ENCODE data around the gene NSD2.

The NSD2 gene

GRCh38 chr4:1974840-1975239 lies 103.6 kb downstream of the NSD2 start:
- Histone ChIP-seq H3K27ac (ENCODE audit: low read depth, low read length) (no peak overlapping the region), H3K36me3 (ENCODE audit: insufficient read depth, low read length) (peaks cover 84% of the 10 kb centered on the region)
- WGBS = 95% methylated on average over 8 of the region's 8 CpGs

DNA sequence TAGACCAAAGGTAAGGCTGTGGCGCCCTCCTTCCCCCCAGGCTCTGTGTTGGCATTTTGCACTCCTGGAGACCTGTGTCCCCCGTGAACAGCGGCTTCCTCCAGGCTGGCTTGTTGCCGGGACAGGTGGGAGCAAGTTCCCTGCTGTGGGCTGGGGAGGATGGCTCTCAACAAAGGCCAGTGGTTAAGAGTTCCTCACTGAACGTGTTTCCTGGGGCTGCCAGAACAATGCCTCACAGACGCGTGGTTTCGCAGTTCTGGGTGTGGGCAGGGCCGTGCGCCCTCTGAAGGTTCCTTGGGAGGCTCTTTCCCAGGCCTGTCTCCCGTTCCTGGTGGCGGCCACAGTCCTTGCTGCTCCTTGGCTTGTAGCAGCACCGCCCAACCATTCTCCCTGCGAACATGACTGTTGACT lies 104.2 kb downstream of the NSD2 start:
- H3K27me3 ChIP-seq (ENCODE audit: insufficient read depth, low read length) = no peaks in the 10 kb centered on the region
- no peak overlapping the region for H3K9ac ChIP-seq (ENCODE audit: low read depth, low read length)
- WGBS = 91% methylated on average over 14 of the region's 14 CpGs
- no peak overlapping the region for H3K27ac ChIP-seq (ENCODE audit: low read depth, low read length)
- H3K4me1 ChIP-seq (ENCODE audit: insufficient read depth, low read length) = no peaks in the 10 kb centered on the region
- no peak overlapping the region for H3K4me3 ChIP-seq (ENCODE audit: low read length)
- no peaks in the 10 kb centered on the region for H3K9me3 ChIP-seq (ENCODE audit: insufficient read depth, low read depth, low read length)
- peaks cover 85% of the 10 kb centered on the region for H3K36me3 ChIP-seq (ENCODE audit: insufficient read depth, low read length)

More at GRCh38 chr4:1974840-1975239, 103.6 kb downstream of the NSD2 start:
- Histone ChIP-seq H3K9me3 (ENCODE audit: insufficient read depth, low read depth, low read length) (no peaks in the 10 kb centered on the region), H3K4me1 (ENCODE audit: insufficient read depth, low read length) (no peaks in the 10 kb centered on the region), H3K27me3 (ENCODE audit: insufficient read depth, low read length) (no peaks in the 10 kb centered on the region), H3K4me3 (ENCODE audit: low read length) (no peak overlapping the region), H3K9ac (ENCODE audit: low read depth, low read length) (no peak overlapping the region)

- Histone ChIP-seq H3K4me3 (ENCODE audit: low read length) (no peak overlapping the region), H3K9me3 (ENCODE audit: insufficient read depth, low read depth, low read length) (no peaks in the 10 kb centered on the region), H3K27me3 (ENCODE audit: insufficient read depth, low read length) (no peaks in the 10 kb centered on the region), H3K36me3 (ENCODE audit: insufficient read depth, low read length) (peaks cover 87% of the 10 kb centered on the region), H3K9ac (ENCODE audit: low read depth, low read length) (no peak overlapping the region), H3K27ac (ENCODE audit: low read depth, low read length) (no peak overlapping the region), H3K4me1 (ENCODE audit: insufficient read depth, low read length) (no peaks in the 10 kb centered on the region)
- WGBS = 95% methylated on average over 11 of the region's 11 CpGs
Observed at GRCh38 chr4:1975880-1976279, 104.7 kb downstream of the NSD2 start.

- peaks cover 88% of the 10 kb centered on the region for H3K36me3 ChIP-seq (ENCODE audit: insufficient read depth, low read length)
- no peak overlapping the region for H3K9ac ChIP-seq (ENCODE audit: low read depth, low read length)
- no peaks in the 10 kb centered on the region for H3K9me3 ChIP-seq (ENCODE audit: insufficient read depth, low read depth, low read length)
- no peak overlapping the region for H3K4me3 ChIP-seq (ENCODE audit: low read length)
- no peak overlapping the region for H3K27ac ChIP-seq (ENCODE audit: low read depth, low read length)
- no peaks in the 10 kb centered on the region for H3K27me3 ChIP-seq (ENCODE audit: insufficient read depth, low read length)
- H3K4me1 ChIP-seq (ENCODE audit: insufficient read depth, low read length) = no peaks in the 10 kb centered on the region
- 95% methylated on average over 35 of the region's 35 CpGs for WGBS
Observed at GRCh38 chr4:1976416-1977352, 105.5 kb downstream of the NSD2 start.

DNA sequence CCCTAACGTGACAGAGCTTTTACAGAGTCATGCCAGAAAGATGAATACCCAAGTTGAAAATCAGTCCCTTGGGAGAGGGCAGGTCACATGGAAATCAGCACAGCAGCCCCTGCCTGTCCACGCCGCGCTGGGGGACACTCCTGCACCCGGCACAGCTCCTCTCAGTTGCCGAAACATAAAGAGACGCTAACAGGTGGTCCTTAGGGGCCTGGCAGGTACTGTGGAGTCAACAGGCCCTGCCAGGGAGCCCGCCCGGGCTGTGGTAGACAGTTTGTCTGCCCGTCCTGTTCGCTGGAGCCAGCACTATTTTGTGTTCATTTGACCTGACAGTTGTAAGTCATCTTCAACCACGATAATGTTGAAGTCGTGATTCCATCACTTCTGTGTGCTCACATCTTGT lies 107.0 kb downstream of the NSD2 start:
- no peak overlapping the region for H3K4me3 ChIP-seq (ENCODE audit: low read length)
- H3K36me3 ChIP-seq (ENCODE audit: insufficient read depth, low read length) = peaks cover 93% of the 10 kb centered on the region
- H3K27ac ChIP-seq (ENCODE audit: low read depth, low read length) = no peak overlapping the region
- no peaks in the 10 kb centered on the region for H3K9me3 ChIP-seq (ENCODE audit: insufficient read depth, low read depth, low read length)
- no peaks in the 10 kb centered on the region for H3K27me3 ChIP-seq (ENCODE audit: insufficient read depth, low read length)
- no peaks in the 10 kb centered on the region for H3K4me1 ChIP-seq (ENCODE audit: insufficient read depth, low read length)
- H3K9ac ChIP-seq (ENCODE audit: low read depth, low read length) = no peak overlapping the region
- WGBS = 96% methylated on average over 13 of the region's 13 CpGs

GRCh38 chr4:1978741-1979476 lies 107.7 kb downstream of the NSD2 start:
- H3K4me3 ChIP-seq (ENCODE audit: low read length) = no peak overlapping the region
- H3K4me1 ChIP-seq (ENCODE audit: insufficient read depth, low read length) = no peaks in the 10 kb centered on the region
- H3K9me3 ChIP-seq (ENCODE audit: insufficient read depth, low read depth, low read length) = no peaks in the 10 kb centered on the region
- no peak overlapping the region for H3K9ac ChIP-seq (ENCODE audit: low read depth, low read length)
- H3K36me3 ChIP-seq (ENCODE audit: insufficient read depth, low read length) = peaks cover 95% of the 10 kb centered on the region
- WGBS = 96% methylated on average over 44 of the region's 45 CpGs
- no peak overlapping the region for H3K27ac ChIP-seq (ENCODE audit: low read depth, low read length)
- H3K27me3 ChIP-seq (ENCODE audit: insufficient read depth, low read length) = no peaks in the 10 kb centered on the region

DNA sequence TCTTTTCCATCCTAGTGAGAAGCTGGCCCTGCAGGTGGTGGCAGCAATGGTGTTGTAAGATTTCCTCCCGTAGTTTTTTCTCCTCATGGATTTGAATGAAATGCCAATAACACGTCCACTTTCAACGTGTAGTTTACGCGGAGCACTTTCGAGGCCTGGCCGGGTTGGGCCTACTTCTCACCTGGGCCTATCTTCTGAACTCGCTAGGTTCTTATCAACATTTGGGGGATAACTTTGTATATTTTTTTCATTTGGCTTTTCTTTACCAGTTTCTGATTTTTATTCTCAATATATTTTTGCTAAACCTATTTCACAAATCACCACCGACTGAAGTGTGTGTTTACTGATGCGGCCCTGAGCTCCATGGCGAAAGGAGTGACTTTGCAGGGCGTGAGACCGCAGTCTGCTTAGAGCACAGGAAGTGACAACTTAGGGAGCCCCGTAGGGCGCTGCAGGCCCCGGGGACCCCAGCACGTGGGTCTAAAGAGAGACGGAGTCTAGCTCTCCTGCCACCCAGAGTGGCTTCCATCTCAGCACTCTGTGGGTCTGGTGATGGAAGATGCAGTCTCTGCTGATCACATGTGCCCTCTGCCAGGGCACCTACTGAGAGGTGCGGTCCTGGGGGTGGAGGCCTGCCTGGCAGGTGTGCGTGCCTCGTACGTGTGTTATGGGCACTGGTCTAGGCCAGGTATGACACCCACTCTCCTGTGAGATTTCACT lies 108.4 kb downstream of the NSD2 start:
- no peaks in the 10 kb centered on the region for H3K4me1 ChIP-seq (ENCODE audit: insufficient read depth, low read length)
- no peak overlapping the region for H3K4me3 ChIP-seq (ENCODE audit: low read length)
- 94% methylated on average over 22 of the region's 22 CpGs for WGBS
- no peak overlapping the region for H3K9ac ChIP-seq (ENCODE audit: low read depth, low read length)
- H3K9me3 ChIP-seq (ENCODE audit: insufficient read depth, low read depth, low read length) = no peaks in the 10 kb centered on the region
- no peaks in the 10 kb centered on the region for H3K27me3 ChIP-seq (ENCODE audit: insufficient read depth, low read length)
- H3K27ac ChIP-seq (ENCODE audit: low read depth, low read length) = no peak overlapping the region
- peaks cover 96% of the 10 kb centered on the region for H3K36me3 ChIP-seq (ENCODE audit: insufficient read depth, low read length)

GRCh38 chr4:1980561-1981041 lies 109.4 kb downstream of the NSD2 start:
- Histone ChIP-seq H3K4me1 (ENCODE audit: insufficient read depth, low read length) (no peaks in the 10 kb centered on the region), H3K9ac (ENCODE audit: low read depth, low read length) (no peak overlapping the region), H3K27ac (ENCODE audit: low read depth, low read length) (no peak overlapping the region), H3K9me3 (ENCODE audit: insufficient read depth, low read depth, low read length) (no peaks in the 10 kb centered on the region), H3K4me3 (ENCODE audit: low read length) (no peak overlapping the region), H3K36me3 (ENCODE audit: insufficient read depth, low read length) (peaks cover 96% of the 10 kb centered on the region), H3K27me3 (ENCODE audit: insufficient read depth, low read length) (no peaks in the 10 kb centered on the region)
- 96% methylated on average over 16 of the region's 16 CpGs for WGBS

DNA sequence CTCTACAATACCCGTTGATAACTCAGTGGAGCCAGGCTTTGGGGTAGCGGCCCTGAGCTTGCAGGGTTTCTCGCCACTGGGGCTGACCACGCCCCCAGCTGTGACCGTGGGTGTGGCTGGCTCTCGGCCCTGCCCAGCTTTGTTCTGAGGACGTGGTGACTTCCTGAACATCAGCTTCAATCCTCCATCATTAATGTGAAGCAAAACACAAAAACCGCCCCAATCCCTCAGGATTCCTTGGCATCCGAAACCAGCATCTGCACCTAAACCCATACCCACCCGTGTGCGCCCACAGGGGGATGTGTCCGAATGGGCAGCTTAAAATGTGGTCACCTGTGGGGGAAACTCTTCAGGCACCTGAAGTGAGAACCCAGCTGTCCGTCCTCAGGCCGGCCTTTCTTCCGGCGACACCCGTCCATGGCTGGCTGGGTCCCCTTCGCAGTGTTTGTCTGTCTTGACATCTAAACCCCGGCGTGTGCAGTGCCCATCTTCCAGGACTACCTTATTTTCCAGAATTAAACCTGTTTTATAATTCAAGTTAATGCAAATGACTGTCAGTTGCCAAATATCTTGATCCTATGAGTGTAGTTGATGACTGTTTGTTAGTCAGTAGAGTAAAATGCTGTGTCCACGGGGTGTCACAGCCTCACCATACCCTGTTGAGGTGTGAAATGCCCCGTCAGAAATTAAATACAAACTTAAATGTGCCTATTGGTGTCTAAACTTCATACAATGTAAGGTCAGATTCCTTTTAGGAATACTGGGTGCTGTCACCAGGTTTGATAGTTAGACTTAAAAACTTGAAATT lies 110.3 kb downstream of the NSD2 start:
- no peaks in the 10 kb centered on the region for H3K27me3 ChIP-seq (ENCODE audit: insufficient read depth, low read length)
- H3K9ac ChIP-seq (ENCODE audit: low read depth, low read length) = no peak overlapping the region
- no peak overlapping the region for H3K27ac ChIP-seq (ENCODE audit: low read depth, low read length)
- no peaks in the 10 kb centered on the region for H3K4me1 ChIP-seq (ENCODE audit: insufficient read depth, low read length)
- H3K36me3 ChIP-seq (ENCODE audit: insufficient read depth, low read length) = peaks cover 96% of the 10 kb centered on the region
- no peak overlapping the region for H3K4me3 ChIP-seq (ENCODE audit: low read length)
- H3K9me3 ChIP-seq (ENCODE audit: insufficient read depth, low read depth, low read length) = no peaks in the 10 kb centered on the region
- WGBS = 88% methylated on average over 22 of the region's 22 CpGs
